Measurements from ENCODE around the gene LYRM4. TPM values are rescaled to one million over a fixed set of nuclear protein-coding genes. Genes with fewer than 3 reads are reported as not detected.

Gene LYRM4
- total RNA-seq, 1 experiment from 2014 or later = 44.3 TPM

DNA sequence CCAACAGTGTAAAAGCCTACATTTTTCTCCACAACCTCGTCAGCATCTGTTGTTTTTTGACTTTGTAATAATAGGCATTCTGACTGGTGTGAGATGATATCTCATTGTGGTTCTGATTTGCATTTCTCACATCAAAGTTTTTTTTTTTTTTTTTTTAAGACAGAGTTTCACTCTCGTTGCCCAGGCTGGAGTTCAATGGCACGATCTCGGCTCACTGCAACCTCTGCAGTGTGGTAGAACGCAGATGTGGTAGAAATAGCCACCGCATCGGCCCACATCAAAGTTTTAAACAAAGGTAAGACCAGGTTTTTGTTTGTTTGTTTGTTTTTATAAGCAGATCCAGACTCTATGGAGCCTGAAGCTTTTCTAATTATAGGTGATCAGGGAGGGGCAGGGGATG is 188.3 kb downstream of the LYRM4 start:
- H3K27me3 ChIP-seq (ENCODE audit: insufficient read depth, low read length) = no peaks in the 10 kb centered on the region
- H3T11ph ChIP-seq (ENCODE audit: low read length) = no peak overlapping the region
- H3K9me3 ChIP-seq (ENCODE audit: control insufficient read depth, low read depth, low read length) = no peaks in the 10 kb centered on the region
- H2BK20ac ChIP-seq (ENCODE audit: low read depth, low read length, poor library complexity, severe bottlenecking) = no peak overlapping the region
- no peak overlapping the region for H2BK120ac ChIP-seq (ENCODE audit: low read depth, low read length, poor library complexity, severe bottlenecking)
- TF ChIP-seq, protein P1, sequence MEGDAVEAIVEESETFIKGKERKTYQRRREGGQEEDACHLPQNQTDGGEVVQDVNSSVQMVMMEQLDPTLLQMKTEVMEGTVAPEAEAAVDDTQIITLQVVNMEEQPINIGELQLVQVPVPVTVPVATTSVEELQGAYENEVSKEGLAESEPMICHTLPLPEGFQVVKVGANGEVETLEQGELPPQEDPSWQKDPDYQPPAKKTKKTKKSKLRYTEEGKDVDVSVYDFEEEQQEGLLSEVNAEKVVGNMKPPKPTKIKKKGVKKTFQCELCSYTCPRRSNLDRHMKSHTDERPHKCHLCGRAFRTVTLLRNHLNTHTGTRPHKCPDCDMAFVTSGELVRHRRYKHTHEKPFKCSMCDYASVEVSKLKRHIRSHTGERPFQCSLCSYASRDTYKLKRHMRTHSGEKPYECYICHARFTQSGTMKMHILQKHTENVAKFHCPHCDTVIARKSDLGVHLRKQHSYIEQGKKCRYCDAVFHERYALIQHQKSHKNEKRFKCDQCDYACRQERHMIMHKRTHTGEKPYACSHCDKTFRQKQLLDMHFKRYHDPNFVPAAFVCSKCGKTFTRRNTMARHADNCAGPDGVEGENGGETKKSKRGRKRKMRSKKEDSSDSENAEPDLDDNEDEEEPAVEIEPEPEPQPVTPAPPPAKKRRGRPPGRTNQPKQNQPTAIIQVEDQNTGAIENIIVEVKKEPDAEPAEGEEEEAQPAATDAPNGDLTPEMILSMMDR (conservative IDR thresholded peaks at IDR 0.05) = no peak
- peaks cover 4 to 5% of the 10 kb centered on the region in 2 experiments; a peak in 3 of 4 replicates for H3K4me1 Mint-ChIP-seq
- H4K91ac ChIP-seq (ENCODE audit: insufficient read length, low read depth, low read length) = no peak overlapping the region
- H4K20me1 ChIP-seq (ENCODE audit: control insufficient read depth, insufficient read depth, insufficient read length) = no peaks in the 10 kb centered on the region
- H3K23ac ChIP-seq (ENCODE audit: insufficient read length, low read depth, low read length) = no peak overlapping the region
- no peak overlapping the region for H4K8ac ChIP-seq (replicated peaks; ENCODE audit: insufficient read length, low read depth, low read length)
- H3K79me1 ChIP-seq (ENCODE audit: insufficient read depth, low read depth, low read length, poor library complexity, severe bottlenecking) = no peaks in the 10 kb centered on the region
- H3K23me2 ChIP-seq (ENCODE audit: insufficient read length, low read depth, low read length, poor library complexity, severe bottlenecking) = no peaks in the 10 kb centered on the region
- H2BK5ac ChIP-seq (ENCODE audit: insufficient read length, low read length) = no peak overlapping the region
- H3K4me2 ChIP-seq (ENCODE audit: insufficient read depth, insufficient read length, low read length) = no peak overlapping the region
- H3K4ac ChIP-seq (ENCODE audit: low read depth, low read length) = no peak overlapping the region
- no peak overlapping the region for H3K9ac ChIP-seq (ENCODE audit: extremely low read depth, insufficient read length, low read length)
- WGBS (ENCODE audit: extremely low coverage, insufficient read length, low lambda C conversion rate) = no CpG with 5 or more reads among the region's 7 CpGs
- no peak overlapping the region for H2BK12ac ChIP-seq (ENCODE audit: insufficient read length, low read depth, low read length)
- no peak overlapping the region for H3K56ac ChIP-seq (ENCODE audit: insufficient read length, low read depth, low read length)
- H4K5ac ChIP-seq (ENCODE audit: insufficient read length, low read depth, low read length) = no peak overlapping the region
- no peak overlapping the region for H2AK5ac ChIP-seq (ENCODE audit: insufficient read length, low read length)
- H3K27ac Mint-ChIP-seq = no peak overlapping the region
- no peak overlapping the region for H3K18ac ChIP-seq (ENCODE audit: insufficient read length, low read depth, low read length)
- no peak overlapping the region for H3K4me3 Mint-ChIP-seq
- no peak overlapping the region for H2AFZ ChIP-seq (ENCODE audit: low read length)
- 0 out of 7 replicates have a peak, but pooled peaks cover 0 to 2% (median under 1%) of the 10 kb centered on the region in 3 experiments for H3K36me3 Mint-ChIP-seq (ENCODE audit: insufficient read depth in 1 of 3, low read depth in 3 of 3)
- H3K4me1 ChIP-seq (ENCODE audit: insufficient read depth, low read length) = no peaks in the 10 kb centered on the region
- no peak overlapping the region for H2BK15ac ChIP-seq (ENCODE audit: low read depth, low read length)
- H3K79me2 ChIP-seq (ENCODE audit: insufficient read depth, low read length) = no peaks in the 10 kb centered on the region
- peaks cover 0 to 3% of the 10 kb centered on the region in 2 experiments; a peak in 3 of 5 replicates for H3K9me3 Mint-ChIP-seq
- no peak overlapping the region for H3K14ac ChIP-seq (ENCODE audit: insufficient read depth, low read length)
- no peak overlapping the region for H3K27ac ChIP-seq (ENCODE audit: insufficient read length, low read depth, low read length)
- H3K27me3 Mint-ChIP-seq (ENCODE audit: low read depth) = peaks cover 12% of the 10 kb centered on the region
- DNase-seq = no peak

All from H9 (cell line).